Measurements from ENCODE around the gene SLC7A7.
"Not testable (repeated sequence)": the region's sequence is repeated elsewhere in the genome, so short reads cannot be mapped to it uniquely, and the experiment has no call there.

SLC7A7 gene

DNA sequence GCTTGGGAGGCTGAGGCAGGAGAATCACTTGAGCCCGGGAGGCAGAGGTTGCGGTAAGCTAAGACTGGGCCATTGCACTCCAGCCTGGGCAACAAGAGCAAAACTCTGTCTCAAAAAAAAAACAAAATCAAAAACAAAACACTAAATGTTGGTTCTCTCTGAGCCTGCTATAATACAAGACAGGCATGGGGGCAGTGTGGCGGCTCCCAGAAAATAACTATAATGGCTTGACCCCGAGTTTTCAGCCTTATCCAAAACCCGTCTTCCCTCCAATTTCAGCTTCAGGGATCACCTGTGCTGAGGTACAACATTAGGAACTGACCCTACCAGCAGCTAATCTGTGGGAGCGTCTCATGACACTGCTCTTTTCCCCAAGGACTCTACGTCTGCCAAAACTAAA lies 862 bp downstream of the SLC7A7 start:
- DNase-seq (ENCODE audit: low read depth), result no peak
- H3K4me3 ChIP-seq (ENCODE audit: low read depth, low read length), result no peak overlapping the region
- no peak for TF ChIP-seq CTCF (IDR thresholded peaks at IDR 0.05; ENCODE audit: control insufficient read depth, extremely low read depth, insufficient read depth)

- no peak overlapping the region for H3K4me3 ChIP-seq (ENCODE audit: low read depth, low read length)
- DNase-seq (ENCODE audit: low read depth), result no peak
Observed at GRCh38 chr14:22813145-22813544, 2.1 kb downstream of the SLC7A7 start.

DNA sequence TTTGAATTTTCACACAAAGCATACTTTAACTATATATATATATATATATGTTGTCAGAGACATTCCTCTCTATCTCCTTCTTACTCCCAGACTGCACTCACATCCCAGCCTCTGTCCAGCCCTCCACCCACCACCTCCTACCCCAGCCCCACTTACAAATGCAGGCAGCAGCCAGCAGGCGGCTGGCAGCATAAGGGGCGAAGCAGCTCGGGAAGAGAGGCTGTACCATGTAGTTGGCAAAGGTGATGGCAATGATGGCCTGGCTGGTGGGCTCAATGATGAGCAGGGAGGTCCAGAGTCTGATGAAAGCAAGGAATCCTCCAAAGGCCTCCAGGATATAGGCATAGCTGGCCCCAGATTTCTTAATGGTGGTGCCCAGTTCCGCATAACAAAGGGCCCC lies 2.5 kb downstream of the SLC7A7 start:
- no peak overlapping the region for H3K4me3 ChIP-seq (ENCODE audit: low read depth, low read length)
- DNase-seq (ENCODE audit: low read depth), result no peak
- TF ChIP-seq CTCF (IDR thresholded peaks at IDR 0.05; ENCODE audit: control insufficient read depth, extremely low read depth, insufficient read depth), result no peak

More at GRCh38 chr14:22813145-22813544, 2.1 kb downstream of the SLC7A7 start:
- no peak for TF ChIP-seq CTCF (IDR thresholded peaks at IDR 0.05; ENCODE audit: control insufficient read depth, extremely low read depth, insufficient read depth)

DNA sequence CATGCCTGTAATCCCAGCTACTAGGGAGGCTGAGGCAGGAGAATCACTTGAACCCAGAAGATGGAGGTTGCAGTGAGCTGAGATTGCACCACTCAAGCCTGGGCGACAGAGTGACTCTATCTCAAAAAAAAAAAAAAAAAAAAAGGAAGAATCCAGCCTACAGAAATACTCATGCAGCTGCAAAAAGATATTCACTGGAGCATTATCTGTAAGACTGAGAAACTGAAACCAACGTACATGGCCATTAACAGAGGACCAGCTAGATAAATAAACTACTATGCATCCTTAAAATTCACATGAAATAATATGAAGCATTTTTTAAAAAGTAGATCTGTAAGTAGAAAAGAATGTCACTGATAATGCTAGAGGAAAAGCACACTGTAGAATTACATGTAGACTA lies 3.5 kb downstream of the SLC7A7 start:
- TF ChIP-seq CTCF (IDR thresholded peaks at IDR 0.05; ENCODE audit: control insufficient read depth, extremely low read depth, insufficient read depth), result no peak
- DNase-seq (ENCODE audit: low read depth), result no peak
- no peak overlapping the region for H3K4me3 ChIP-seq (ENCODE audit: low read depth, low read length)

DNA sequence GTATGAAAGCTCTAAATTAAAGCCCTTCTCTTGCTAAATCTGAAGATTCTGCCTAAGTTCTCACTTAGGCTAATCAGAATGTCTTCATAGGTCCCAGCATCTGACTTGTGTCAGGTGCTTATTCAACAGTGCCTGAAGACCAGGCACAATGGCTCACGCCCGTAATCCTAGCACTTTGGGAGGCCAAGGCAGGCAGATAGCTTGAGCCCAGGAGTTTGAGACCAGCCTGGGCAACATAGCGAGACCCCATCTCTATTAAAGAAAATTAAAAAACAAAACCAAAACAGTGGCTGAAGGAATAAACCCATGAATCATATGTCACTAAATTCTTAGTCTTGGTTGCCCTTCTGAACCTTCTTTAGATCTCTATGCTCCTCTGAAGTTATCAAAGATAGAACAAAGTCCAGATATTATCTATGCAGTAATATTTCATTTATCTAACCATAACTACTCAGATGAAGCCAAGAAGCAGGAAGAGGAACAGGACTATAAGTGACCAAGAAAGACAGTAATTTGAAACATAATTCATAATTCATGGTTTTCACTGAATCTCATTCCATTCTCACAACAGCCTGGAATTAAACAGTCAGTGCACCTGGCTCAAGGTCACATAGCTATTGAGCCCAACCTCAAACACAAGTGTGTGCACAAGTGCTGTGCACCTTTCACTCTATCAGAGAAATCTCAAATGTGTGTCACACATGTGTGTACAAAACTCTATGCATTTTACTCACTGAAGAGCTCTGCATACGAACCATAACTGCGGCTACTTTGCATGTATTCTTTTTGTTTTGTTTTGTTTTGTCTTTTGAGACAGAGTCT lies 6.6 kb downstream of the SLC7A7 start:
- H3K4me3 ChIP-seq (ENCODE audit: low read depth, low read length), result no peak overlapping the region
- TF ChIP-seq CTCF (IDR thresholded peaks at IDR 0.05; ENCODE audit: control insufficient read depth, extremely low read depth, insufficient read depth), result no peak
- DNase-seq (ENCODE audit: low read depth), result no peak

- TF ChIP-seq CTCF (IDR thresholded peaks at IDR 0.05; ENCODE audit: control insufficient read depth, extremely low read depth, insufficient read depth), result no peak
- no peak for DNase-seq (ENCODE audit: low read depth)
- no peak overlapping the region for H3K4me3 ChIP-seq (ENCODE audit: low read depth, low read length)
Observed at GRCh38 chr14:22807432-22808087, 7.7 kb downstream of the SLC7A7 start.

GRCh38 chr14:22805235-22805634 lies 10.0 kb downstream of the SLC7A7 start:
- not testable (repeated sequence) for H3K4me3 ChIP-seq (ENCODE audit: low read depth, low read length); DNase-seq (ENCODE audit: low read depth)
